Cardiac muscle cell (in vitro differentiated cells and primary cell): ENCODE measurements around the gene KNL1. TPM values are rescaled to one million over a fixed set of nuclear protein-coding genes. Genes with fewer than 3 reads are reported as not detected.
A peak's percentile ranks its signal among the peaks of the same experiment; 100 is the strongest.

Experiments used
- DNase-seq, 2 donors: peaks; one replicate each; pipeline versions ENCODE4 v3.0.0 to v3.0.0-alpha.2; 2010 to 2017; ENCODE audit warnings: low read depth in 1 of 2, low spot score in 1 of 2
- H3K27ac ChIP-seq: fragments of 200-600 bp; sonication (generic); 2 replicates; pipeline ENCODE4 v1.5.1; 2016
- H3K27me3 ChIP-seq: fragments of 200-600 bp; sonication (generic); 2 replicates; pipeline ENCODE4 v1.6.0; 2016; ENCODE audit warnings: control low read depth
- H3K36me3 ChIP-seq: fragments of 200-600 bp; sonication (generic); 2 replicates; pipeline ENCODE4 v1.5.1; 2016; ENCODE audit warnings: control low read depth
- H3K4me1 ChIP-seq: fragments of 200-600 bp; sonication (generic); 2 replicates; pipeline ENCODE4 v1.8.1; 2017; ENCODE audit warnings: low read depth, mild to moderate bottlenecking, mixed run types
- H3K4me3 ChIP-seq: fragments of 200-600 bp; sonication (generic); 2 replicates; pipeline ENCODE4 v1.5.1; 2016; ENCODE audit warnings: mild to moderate bottlenecking
- H3K9me3 ChIP-seq: fragments of 200-600 bp; sonication (generic); 2 replicates; pipeline ENCODE4 v1.5.1; 2017; ENCODE audit warnings: low read depth, mild to moderate bottlenecking, control low read depth
- polyA plus RNA-seq: library from polyadenylated mRNA; unstranded; fragments of >200 nt; fragmentation: Nextera tagmentation; extraction: Ambion mirVana; gene quantifications from 2 replicates; pipeline ENCODE4 v1.2.1, GENCODE V29; 2016
- total RNA-seq: library from RNA; depleted of rRNA; stranded (reverse); fragments of >200 nt; gene quantifications from 2 replicates; pipeline ENCODE4 v1.2.3, GENCODE V29; 2016
- TF ChIP-seq, protein P1 (sequence below): IDR thresholded peaks from 2 replicates; pipeline ENCODE4 v1.5.1; 2012; ENCODE audit warnings: low read depth, mild to moderate bottlenecking, low read length

Gene KNL1
- total and polyA plus RNA-seq, 2 experiments from 2014 or later, result 1.4 to 15.2 TPM

DNA sequence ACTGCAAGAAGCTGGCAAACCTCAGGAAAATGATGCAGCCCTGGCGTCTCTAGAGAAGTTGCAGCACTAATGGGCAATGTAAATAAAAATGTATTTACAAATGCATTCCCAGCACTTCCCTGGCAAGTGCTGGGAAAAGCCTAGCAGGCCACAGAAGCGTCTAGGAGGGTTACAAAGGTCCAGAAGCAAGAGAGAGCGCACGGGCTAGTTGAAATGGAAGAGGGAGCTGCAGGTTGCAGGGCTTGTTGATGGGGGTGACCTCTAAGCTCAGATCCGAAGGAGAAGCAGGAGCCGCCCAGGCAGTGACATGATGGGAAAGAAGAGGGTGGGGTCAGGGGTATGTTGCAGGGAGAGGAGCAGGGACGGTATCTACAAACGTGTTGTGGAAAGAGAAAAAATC is 2.7 kb upstream of the KNL1 start:
- peak; percentile 2 to 22 for DNase-seq
- TF ChIP-seq, protein P1, sequence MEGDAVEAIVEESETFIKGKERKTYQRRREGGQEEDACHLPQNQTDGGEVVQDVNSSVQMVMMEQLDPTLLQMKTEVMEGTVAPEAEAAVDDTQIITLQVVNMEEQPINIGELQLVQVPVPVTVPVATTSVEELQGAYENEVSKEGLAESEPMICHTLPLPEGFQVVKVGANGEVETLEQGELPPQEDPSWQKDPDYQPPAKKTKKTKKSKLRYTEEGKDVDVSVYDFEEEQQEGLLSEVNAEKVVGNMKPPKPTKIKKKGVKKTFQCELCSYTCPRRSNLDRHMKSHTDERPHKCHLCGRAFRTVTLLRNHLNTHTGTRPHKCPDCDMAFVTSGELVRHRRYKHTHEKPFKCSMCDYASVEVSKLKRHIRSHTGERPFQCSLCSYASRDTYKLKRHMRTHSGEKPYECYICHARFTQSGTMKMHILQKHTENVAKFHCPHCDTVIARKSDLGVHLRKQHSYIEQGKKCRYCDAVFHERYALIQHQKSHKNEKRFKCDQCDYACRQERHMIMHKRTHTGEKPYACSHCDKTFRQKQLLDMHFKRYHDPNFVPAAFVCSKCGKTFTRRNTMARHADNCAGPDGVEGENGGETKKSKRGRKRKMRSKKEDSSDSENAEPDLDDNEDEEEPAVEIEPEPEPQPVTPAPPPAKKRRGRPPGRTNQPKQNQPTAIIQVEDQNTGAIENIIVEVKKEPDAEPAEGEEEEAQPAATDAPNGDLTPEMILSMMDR, result no peak
- Histone ChIP-seq H3K4me3 (no peak overlapping the region), H3K36me3 (no peaks in the 10 kb centered on the region), H3K4me1 (peaks cover 19% of the 10 kb centered on the region), H3K27ac (peak overlapping the region; percentile 22), H3K9me3 (no peaks in the 10 kb centered on the region), H3K27me3 (no peaks in the 10 kb centered on the region)

DNA sequence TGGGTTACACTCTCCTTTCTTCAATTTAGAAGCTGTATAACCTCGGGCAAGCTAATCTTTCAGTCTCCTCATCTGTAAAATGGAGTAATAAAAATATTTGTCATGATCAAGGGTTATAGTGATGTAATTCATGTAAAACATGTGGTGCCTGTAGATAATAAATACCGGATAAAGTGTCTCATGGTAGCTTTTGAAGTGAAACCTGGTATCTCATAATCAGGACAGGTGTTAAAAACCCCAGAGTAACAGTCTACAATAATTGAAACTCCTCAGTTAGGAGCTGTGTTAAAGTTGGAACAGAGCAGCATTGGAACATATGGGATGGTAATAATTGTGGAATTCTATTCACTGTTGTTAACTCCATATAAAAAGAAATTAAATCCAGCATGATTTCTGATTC is 884 bp upstream of the KNL1 start:
- DNase-seq, result no peak
- H3K4me1 ChIP-seq, result peaks cover 19% of the 10 kb centered on the region
- TF ChIP-seq, protein P1, result no peak
- no peak overlapping the region for H3K4me3 ChIP-seq
- no peaks in the 10 kb centered on the region for H3K9me3 ChIP-seq
- H3K36me3 ChIP-seq, result no peaks in the 10 kb centered on the region
- H3K27ac ChIP-seq, result no peak overlapping the region
- no peaks in the 10 kb centered on the region for H3K27me3 ChIP-seq

DNA sequence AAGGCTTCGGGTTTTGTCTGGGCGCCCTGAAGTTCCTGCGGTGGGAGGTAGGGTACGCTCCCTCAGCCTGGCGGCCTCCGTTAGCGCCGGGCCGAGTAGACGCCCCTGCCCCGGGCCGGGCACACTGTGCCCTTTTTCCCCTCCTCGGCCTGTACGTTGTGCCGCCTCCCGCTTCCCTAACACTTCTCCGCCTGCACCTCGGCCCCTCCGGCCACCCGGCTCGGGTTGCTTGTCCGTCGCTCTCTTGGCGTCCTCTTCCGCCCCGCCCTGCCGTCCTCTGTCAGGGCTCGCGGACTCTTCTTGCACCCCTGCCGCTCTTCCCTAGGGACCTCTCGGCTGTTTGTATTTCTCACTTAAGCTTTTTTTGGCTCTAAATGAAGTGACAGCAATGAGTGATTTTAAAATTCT is 384 bp downstream of the KNL1 start:
- H3K36me3 ChIP-seq, result no peaks in the 10 kb centered on the region
- peak overlapping the region; percentile 89 for H3K4me3 ChIP-seq
- H3K9me3 ChIP-seq, result no peaks in the 10 kb centered on the region
- peaks cover 19% of the 10 kb centered on the region for H3K4me1 ChIP-seq
- DNase-seq, result peak; percentile 57 to 80
- H3K27ac ChIP-seq, result peak overlapping the region; percentile 97
- H3K27me3 ChIP-seq, result no peaks in the 10 kb centered on the region
- TF ChIP-seq, protein P1, result peak; percentile 12

DNA sequence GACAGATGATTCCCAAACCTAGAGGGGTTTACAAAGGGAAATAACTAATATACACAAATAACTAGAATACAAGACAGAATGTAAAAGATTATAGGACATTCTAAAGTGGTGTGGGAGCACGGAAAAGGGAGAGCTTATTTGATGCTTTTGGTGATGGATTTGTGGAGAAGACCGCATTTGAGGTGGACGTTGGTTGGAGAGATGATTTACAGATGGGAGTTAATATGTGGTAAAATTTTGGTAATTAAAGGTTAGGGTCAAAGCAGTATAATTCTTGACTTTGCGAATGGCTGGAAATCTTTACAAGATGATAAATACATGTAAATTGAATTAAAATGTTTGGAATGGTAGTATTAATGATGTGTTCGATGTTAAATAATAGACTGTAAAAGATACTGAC is 1.2 kb downstream of the KNL1 start:
- Histone ChIP-seq H3K36me3 (no peaks in the 10 kb centered on the region), H3K27me3 (no peaks in the 10 kb centered on the region), H3K4me3 (peak overlapping the region; percentile 89), H3K4me1 (peaks cover 17% of the 10 kb centered on the region), H3K9me3 (no peaks in the 10 kb centered on the region), H3K27ac (no peak overlapping the region)
- TF ChIP-seq, protein P1, result no peak
- no peak for DNase-seq

DNA sequence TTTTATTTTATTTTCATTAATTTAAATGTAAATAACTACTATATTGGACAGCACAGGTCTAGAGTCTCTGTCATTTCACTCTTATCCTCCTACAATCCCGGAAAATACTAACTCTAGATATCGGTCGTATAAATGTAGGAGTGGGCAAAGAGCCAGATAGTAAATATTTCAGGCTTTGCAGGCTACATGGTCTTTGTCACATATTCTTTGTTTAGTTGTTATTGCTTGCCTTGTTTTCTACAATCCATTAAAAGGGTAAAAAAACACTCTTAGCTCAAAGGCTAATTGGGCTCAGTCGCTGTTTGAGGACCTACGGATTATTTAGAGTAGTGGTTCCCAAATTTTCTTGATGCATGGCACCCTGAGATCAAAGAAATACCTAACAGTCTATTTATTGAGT is 1.7 kb downstream of the KNL1 start:
- Histone ChIP-seq H3K4me3 (no peak overlapping the region), H3K9me3 (no peaks in the 10 kb centered on the region), H3K27me3 (no peaks in the 10 kb centered on the region), H3K27ac (no peak overlapping the region), H3K4me1 (peaks cover 13% of the 10 kb centered on the region), H3K36me3 (no peaks in the 10 kb centered on the region)
- TF ChIP-seq, protein P1, result no peak
- DNase-seq, result peak in 1 of 2 donors; percentile 1

DNA sequence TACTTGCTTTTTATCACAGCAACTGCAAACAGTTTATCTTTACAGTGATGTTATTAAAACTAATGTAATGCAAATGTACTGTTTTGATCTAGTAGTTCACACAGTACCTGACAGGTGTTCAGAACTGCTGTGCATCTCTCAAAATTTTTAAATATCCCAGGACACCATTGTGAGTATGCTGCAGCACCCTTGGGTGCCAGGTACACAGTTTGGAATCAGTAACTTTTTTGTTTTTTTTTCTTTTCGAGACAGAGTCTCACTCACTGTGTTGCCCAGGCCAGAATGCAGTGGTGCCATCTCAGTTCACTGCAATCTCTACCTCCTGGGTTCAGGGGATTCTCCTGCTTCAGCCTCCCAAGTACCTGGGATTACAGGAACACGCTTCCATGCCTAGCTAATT is 3.0 kb downstream of the KNL1 start:
- Histone ChIP-seq H3K4me3 (no peak overlapping the region), H3K27me3 (no peaks in the 10 kb centered on the region), H3K4me1 (peaks cover 6% of the 10 kb centered on the region), H3K36me3 (no peaks in the 10 kb centered on the region), H3K27ac (no peak overlapping the region), H3K9me3 (no peaks in the 10 kb centered on the region)
- TF ChIP-seq, protein P1, result no peak
- no peak for DNase-seq
